Measurements from ENCODE around the gene CCDC160.
A peak's percentile ranks its signal among the peaks of the same experiment; 100 is the strongest.

DNA sequence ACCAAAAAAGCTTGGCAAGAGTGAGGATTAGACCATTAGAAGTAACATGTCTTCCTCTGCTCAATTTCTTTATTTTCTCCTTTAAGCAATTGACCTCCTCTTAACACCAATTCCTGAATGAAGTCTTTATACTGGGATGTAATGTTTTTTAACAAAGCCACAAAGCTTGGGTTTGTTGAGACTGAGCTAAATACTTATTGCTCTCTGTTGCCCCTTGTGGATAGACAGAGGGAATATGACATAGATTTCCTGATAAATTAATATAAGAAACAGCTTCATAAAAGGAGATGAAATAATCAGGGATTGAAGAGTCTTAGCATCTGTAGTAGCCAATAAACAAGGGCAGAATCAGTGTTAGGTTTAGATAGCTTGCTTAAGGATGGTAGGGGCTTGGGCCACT is 57.6 kb downstream of the CCDC160 start:
- TF ChIP-seq RAD21 (IDR thresholded peaks at IDR 0.05; ENCODE audit: low read depth) (peak; percentile 13; the same call in 1 of the 2 replicates), TAF1 (IDR thresholded peaks at IDR 0.05; ENCODE audit: low read depth) (no peak), FOXM1 (IDR thresholded peaks at IDR 0.05; ENCODE audit: borderline replicate concordance, low read depth) (no peak), TCF12 (IDR thresholded peaks at IDR 0.05; ENCODE audit: low read depth) (no peak), REST (IDR thresholded peaks at IDR 0.05; ENCODE audit: low read depth) (no peak), YY1 (IDR thresholded peaks at IDR 0.05; ENCODE audit: low read depth) (no peak), NFIC (IDR thresholded peaks at IDR 0.05) (no peak), EP300 (IDR thresholded peaks at IDR 0.05; ENCODE audit: borderline replicate concordance) (no peak), TEAD4 (IDR thresholded peaks at IDR 0.05) (no peak), CEBPB (IDR thresholded peaks at IDR 0.05) (no peak)
- TF ChIP-seq, protein P1, sequence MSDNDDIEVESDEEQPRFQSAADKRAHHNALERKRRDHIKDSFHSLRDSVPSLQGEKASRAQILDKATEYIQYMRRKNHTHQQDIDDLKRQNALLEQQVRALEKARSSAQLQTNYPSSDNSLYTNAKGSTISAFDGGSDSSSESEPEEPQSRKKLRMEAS (IDR thresholded peaks at IDR 0.05): no peak
